Breast epithelium (tissue), 3 donors: ENCODE data around the gene TMEM255B.

ENCODE experiments used
- CTCF ChIP-seq, 3 donors: fragments of 450-650 bp; IDR thresholded peaks; one replicate each; pipeline ENCODE4 v1.5.1; 2016 to 2017; ENCODE audit warnings: antibody characterized with exemption in 3 of 3, mild to moderate bottlenecking in 3 of 3, moderate library complexity in 3 of 3
- POLR2A ChIP-seq: fragments of 450-650 bp; IDR thresholded peaks from one replicate; pipeline ENCODE4 v1.6.1; 2016; ENCODE audit warnings: antibody characterized with exemption, mild to moderate bottlenecking, moderate library complexity
- POLR2AphosphoS5 ChIP-seq, 3 donors: sonication (generic); formaldehyde crosslinking; IDR thresholded peaks; one replicate each; pipeline ENCODE4 v1.6.1; 2017; ENCODE audit warnings: antibody characterized with exemption in 3 of 3

- TF ChIP-seq CTCF (IDR thresholded peaks at IDR 0.05) (no peak), POLR2A (no peak), POLR2AphosphoS5 (IDR thresholded peaks at IDR 0.05) (no peak)
Measured at GRCh38 chr13:113863524-113864272, 104.7 kb downstream of the TMEM255B start, which contains the start of gene GAS6.
